GM12878 (cell line): ENCODE results near the gene CD82. TPM values are rescaled to one million over a fixed set of nuclear protein-coding genes. Genes with fewer than 3 reads are reported as not detected.
A peak's percentile ranks its signal among the peaks of the same experiment; 100 is the strongest.

ENCODE experiments used
- ATAC-seq: fragments of 200-7000 bp; cut with Tn5 transposase; 3 replicates; pipeline ENCODE4 v1.9.1; 2020; ENCODE audit warnings: mild to moderate bottlenecking, moderate library complexity
- BruUV-seq: library from RNA; stranded (reverse); fragments of 400-500 nt; replicated peaks from 2 replicates; lab custom pipeline; 2021; lab: Mats Ljungman, UMichigan
- CTCF ChIA-PET: fragments of 300-600 bp; sonication (Branson Sonifier 250); formaldehyde crosslinking; extraction: SDS; loops from one replicate; lab custom pipeline; 2021; ENCODE audit warnings: inconsistent platforms; lab: Yijun Ruan, JAX
- POLR2A ChIA-PET: fragments of 350-600 bp; formaldehyde crosslinking; extraction: SDS; loops from one replicate; lab custom pipeline; 2021; ENCODE audit warnings: inconsistent platforms; lab: Charles Lee
- RAD21 ChIA-PET: fragments of 300-600 bp; sonication (Branson Sonifier 250); formaldehyde crosslinking; loops from one replicate; lab custom pipeline; 2023; ENCODE audit warnings: antibody characterized with exemption; ENCODE audit not compliant: unreplicated experiment; lab: Charles Lee
- SMC1A ChIA-PET: fragments of 300-600 bp; sonication (Branson Sonifier 250); formaldehyde crosslinking; loops from one replicate; lab custom pipeline; 2023; ENCODE audit not compliant: unreplicated experiment, uncharacterized antibody; lab: Charles Lee
- DNase-seq: peaks from one replicate; pipeline ENCODE4 v3.0.0-alpha.2; 2011; ENCODE audit warnings: low read depth, low spot score
- FAIRE-seq: peaks from 3 replicates; lab custom pipeline; 2011; peaks lifted over from hg19 to GRCh38; lab: Jason Lieb, UNC
- H2AFZ ChIP-seq: 2 replicates; pipeline ENCODE4 v1.6.0; 2011; ENCODE audit warnings: low read depth, low read length, control low read depth; ENCODE audit not compliant: control insufficient read depth
- H3K27ac ChIP-seq: 2 replicates; pipeline ENCODE4 v1.5.1; 2011; ENCODE audit warnings: control low read depth; ENCODE audit not compliant: control insufficient read depth, insufficient read depth
- H3K27me3 ChIP-seq, 2 experiments: replicated peaks in 1 of 2; 2 replicates each; pipeline versions ENCODE4 v1.6.0 to v1.6.1; 2011; ENCODE audit warnings: low read length in 1 of 2; ENCODE audit not compliant: control insufficient read depth in 2 of 2, insufficient read depth in 2 of 2
- H3K36me3 ChIP-seq, 2 experiments: 2 replicates each; pipeline ENCODE4 v1.5.1; 2011; ENCODE audit warnings: low read length in 1 of 2; ENCODE audit not compliant: control insufficient read depth in 2 of 2, insufficient read depth in 2 of 2
- H3K4me1 ChIP-seq: 2 replicates; pipeline ENCODE4 v1.6.1; 2011; ENCODE audit warnings: mild to moderate bottlenecking, low read length, moderate library complexity, mixed read lengths; ENCODE audit not compliant: control insufficient read depth, insufficient read depth
- H3K4me2 ChIP-seq: 2 replicates; pipeline ENCODE4 v1.6.0; 2011; ENCODE audit warnings: control low read depth; ENCODE audit not compliant: control insufficient read depth, insufficient read depth
- H3K4me3 ChIP-seq: fragments of 200-600 bp; sonication (generic); 2 replicates; pipeline ENCODE4 v1.5.1; 2016
- H3K79me2 ChIP-seq: 2 replicates; pipeline ENCODE4 v1.6.0; 2011; ENCODE audit warnings: low read length; ENCODE audit not compliant: control insufficient read depth, insufficient read depth
- H3K9ac ChIP-seq: 2 replicates; pipeline ENCODE4 v1.8.0; 2011; ENCODE audit warnings: low read length, control low read depth, mixed read lengths; ENCODE audit not compliant: control insufficient read depth, insufficient read depth
- H3K9me3 ChIP-seq: replicated peaks from 3 replicates; pipeline ENCODE4 v1.5.1; 2011; ENCODE audit warnings: mild to moderate bottlenecking, low read length; ENCODE audit not compliant: control insufficient read depth, insufficient read depth
- H4K20me1 ChIP-seq: 2 replicates; pipeline ENCODE4 v1.6.0; 2011; ENCODE audit not compliant: control insufficient read depth, insufficient read depth
- POLR2AphosphoS5 ChIP-seq: IDR thresholded peaks from 2 replicates; pipeline ENCODE4 v1.6.1; 2011; ENCODE audit warnings: mild to moderate bottlenecking, low read length, inconsistent platforms
- TARDBP ChIP-seq: IDR thresholded peaks from 2 replicates; pipeline ENCODE4 v1.6.1; 2016; ENCODE audit warnings: borderline replicate concordance
- WGBS: methylation state at CpG from one replicate; pipeline ENCODE4 v1.1.6; 2016; ENCODE audit warnings: low lambda C conversion rate; ENCODE audit not compliant: insufficient replicate concordance, insufficient coverage; ENCODE audit errors: missing lambda C conversion rate; 5-methylcytosine and 5-hydroxymethylcytosine counted together
- in situ Hi-C: fragments of 300-500 bp; cut with MboI; formaldehyde crosslinking; loops from 9 replicates; pipeline ENCODE4 v1.14.3; 2018; ENCODE audit warnings: mixed read lengths
- intact Hi-C: fragments of 100-400 bp; cut with micrococcal nuclease; formaldehyde crosslinking; loops from one replicate; pipeline ENCODE4 v1.14.2; 2022; ENCODE audit not compliant: unreplicated experiment
- polyA plus RNA-seq, 11 experiments: library from polyadenylated mRNA; depleted of rRNA in 4 of 11; unstranded in 6 of 11; stranded (reverse) in 5 of 11; fragments of >200 nt; fragmentation: Nextera tagmentation in 4 of 11; fragmentation: Illumina TruSeq in 1 of 11; extraction: Ambion mirVana in 4 of 11; extraction: Trizol in 1 of 11; gene quantifications; 1 replicate in 1 of 11; 2 replicates in 10 of 11; pipeline versions ENCODE4 v1.2.1 to v1.2.3, GENCODE V29; 2011 to 2016; ENCODE audit warnings: inconsistent platforms in 2 of 11, missing spikeins in 2 of 11, low read depth in 1 of 11
- total RNA-seq, 4 experiments: library from RNA; depleted of rRNA in 3 of 4; stranded (reverse); fragments of >200 nt in 3 of 4; fragmentation: Illumina TruSeq in 1 of 4; extraction: Trizol in 1 of 4; gene quantifications; 2 replicates each; pipeline versions ENCODE4 v1.2.1 to v1.2.3, GENCODE V29; 2013 to 2021
- TF ChIP-seq, protein P1 (sequence below): fragments of 450-650 bp; IDR thresholded peaks from 2 replicates; pipeline ENCODE4 v1.6.1; 2017; ENCODE audit warnings: mild to moderate bottlenecking, moderate library complexity

CD82 gene
- total and polyA plus RNA-seq, 10 of the 15 experiments (the other 5 are each of a cell fraction or from before 2014, with no cell fraction given), result 5.2 to 180 (median 84.7) TPM

- H3K79me2 ChIP-seq, result no peaks in the 10 kb centered on the region
- no peaks in the 10 kb centered on the region for H3K27me3 ChIP-seq
- ChIA-PET RAD21 (interaction anchor here (1.3 to 7.8 kb wide), 10 partner anchors 13 to 52 kb away, joined by 4 to 196 read pairs (median 30); partner anchors contain the start of gene CD82), POLR2A (interaction anchor here (1.3 to 7.9 kb wide), 3 partner anchors 11 to 44 kb away, joined by 3 to 289 read pairs (median 136); partner anchors contain the start of gene CD82), SMC1A (interaction anchor here (1.2 to 10.3 kb wide), 8 partner anchors 12 to 252 kb away, joined by 3 to 433 read pairs (median 24); partner anchors contain the start of gene CD82), CTCF (interaction anchor here (0.9 to 10.3 kb wide), 12 partner anchors 10 to 52 kb away, joined by 3 to 477 read pairs (median 9); partner anchors contain the start of gene CD82)
- BruUV-seq, result no TSS peak
- in situ Hi-C loops (no loop called here), intact Hi-C loops (no loop called here)
- no peaks in the 10 kb centered on the region for H3K9me3 ChIP-seq
- peaks cover 14 to 27% of the 10 kb centered on the region in 2 experiments for H3K36me3 ChIP-seq
- no peak for ATAC-seq
- DNase-seq, result no peak
- H3K4me3 ChIP-seq, result no peak overlapping the region
- peaks cover 79% of the 10 kb centered on the region for H3K4me1 ChIP-seq
- H4K20me1 ChIP-seq, result no peaks in the 10 kb centered on the region
- no peak overlapping the region for H3K4me2 ChIP-seq
- no peak overlapping the region for H2AFZ ChIP-seq
- H3K27ac ChIP-seq, result peak overlapping the region; percentile 60
- FAIRE-seq, result peak; percentile 27
- H3K9ac ChIP-seq, result no peak overlapping the region
- WGBS, result 79% methylated on average over 8 of the region's 9 CpGs
- TF ChIP-seq TARDBP (no peak), POLR2AphosphoS5 (0 out of 2 replicates have a peak, but pooled peaks have one; percentile 4)
- TF ChIP-seq, protein P1, sequence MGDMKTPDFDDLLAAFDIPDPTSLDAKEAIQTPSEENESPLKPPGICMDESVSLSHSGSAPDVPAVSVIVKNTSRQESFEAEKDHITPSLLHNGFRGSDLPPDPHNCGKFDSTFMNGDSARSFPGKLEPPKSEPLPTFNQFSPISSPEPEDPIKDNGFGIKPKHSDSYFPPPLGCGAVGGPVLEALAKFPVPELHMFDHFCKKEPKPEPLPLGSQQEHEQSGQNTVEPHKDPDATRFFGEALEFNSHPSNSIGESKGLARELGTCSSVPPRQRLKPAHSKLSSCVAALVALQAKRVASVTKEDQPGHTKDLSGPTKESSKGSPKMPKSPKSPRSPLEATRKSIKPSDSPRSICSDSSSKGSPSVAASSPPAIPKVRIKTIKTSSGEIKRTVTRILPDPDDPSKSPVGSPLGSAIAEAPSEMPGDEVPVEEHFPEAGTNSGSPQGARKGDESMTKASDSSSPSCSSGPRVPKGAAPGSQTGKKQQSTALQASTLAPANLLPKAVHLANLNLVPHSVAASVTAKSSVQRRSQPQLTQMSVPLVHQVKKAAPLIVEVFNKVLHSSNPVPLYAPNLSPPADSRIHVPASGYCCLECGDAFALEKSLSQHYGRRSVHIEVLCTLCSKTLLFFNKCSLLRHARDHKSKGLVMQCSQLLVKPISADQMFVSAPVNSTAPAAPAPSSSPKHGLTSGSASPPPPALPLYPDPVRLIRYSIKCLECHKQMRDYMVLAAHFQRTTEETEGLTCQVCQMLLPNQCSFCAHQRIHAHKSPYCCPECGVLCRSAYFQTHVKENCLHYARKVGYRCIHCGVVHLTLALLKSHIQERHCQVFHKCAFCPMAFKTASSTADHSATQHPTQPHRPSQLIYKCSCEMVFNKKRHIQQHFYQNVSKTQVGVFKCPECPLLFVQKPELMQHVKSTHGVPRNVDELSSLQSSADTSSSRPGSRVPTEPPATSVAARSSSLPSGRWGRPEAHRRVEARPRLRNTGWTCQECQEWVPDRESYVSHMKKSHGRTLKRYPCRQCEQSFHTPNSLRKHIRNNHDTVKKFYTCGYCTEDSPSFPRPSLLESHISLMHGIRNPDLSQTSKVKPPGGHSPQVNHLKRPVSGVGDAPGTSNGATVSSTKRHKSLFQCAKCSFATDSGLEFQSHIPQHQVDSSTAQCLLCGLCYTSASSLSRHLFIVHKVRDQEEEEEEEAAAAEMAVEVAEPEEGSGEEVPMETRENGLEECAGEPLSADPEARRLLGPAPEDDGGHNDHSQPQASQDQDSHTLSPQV, result 0 out of 2 replicates have a peak, but pooled peaks have one; percentile 7
Observed at GRCh38 chr11:44610186-44610955, 44.9 kb downstream of the CD82 start.
